DMS53 treated with DMSO at 0.1 percent for 48 hours (cell line): Measurements from ENCODE around the gene TAF1C.
A peak's percentile ranks its signal among the peaks of the same experiment; 100 is the strongest.
"Not testable (repeated sequence)": the region's sequence is repeated elsewhere in the genome, so short reads cannot be mapped to it uniquely, and the experiment has no call there.

ENCODE experiments used
- DNase-seq: peaks from one replicate; lab custom pipeline; 2025; ENCODE audit not compliant: unreplicated experiment; lab: John Stamatoyannopoulos, UW

Gene TAF1C, protein sequence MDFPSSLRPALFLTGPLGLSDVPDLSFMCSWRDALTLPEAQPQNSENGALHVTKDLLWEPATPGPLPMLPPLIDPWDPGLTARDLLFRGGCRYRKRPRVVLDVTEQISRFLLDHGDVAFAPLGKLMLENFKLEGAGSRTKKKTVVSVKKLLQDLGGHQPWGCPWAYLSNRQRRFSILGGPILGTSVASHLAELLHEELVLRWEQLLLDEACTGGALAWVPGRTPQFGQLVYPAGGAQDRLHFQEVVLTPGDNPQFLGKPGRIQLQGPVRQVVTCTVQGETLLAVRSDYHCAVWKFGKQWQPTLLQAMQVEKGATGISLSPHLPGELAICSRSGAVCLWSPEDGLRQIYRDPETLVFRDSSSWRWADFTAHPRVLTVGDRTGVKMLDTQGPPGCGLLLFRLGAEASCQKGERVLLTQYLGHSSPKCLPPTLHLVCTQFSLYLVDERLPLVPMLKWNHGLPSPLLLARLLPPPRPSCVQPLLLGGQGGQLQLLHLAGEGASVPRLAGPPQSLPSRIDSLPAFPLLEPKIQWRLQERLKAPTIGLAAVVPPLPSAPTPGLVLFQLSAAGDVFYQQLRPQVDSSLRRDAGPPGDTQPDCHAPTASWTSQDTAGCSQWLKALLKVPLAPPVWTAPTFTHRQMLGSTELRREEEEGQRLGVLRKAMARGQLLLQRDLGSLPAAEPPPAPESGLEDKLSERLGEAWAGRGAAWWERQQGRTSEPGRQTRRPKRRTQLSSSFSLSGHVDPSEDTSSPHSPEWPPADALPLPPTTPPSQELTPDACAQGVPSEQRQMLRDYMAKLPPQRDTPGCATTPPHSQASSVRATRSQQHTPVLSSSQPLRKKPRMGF

DNA sequence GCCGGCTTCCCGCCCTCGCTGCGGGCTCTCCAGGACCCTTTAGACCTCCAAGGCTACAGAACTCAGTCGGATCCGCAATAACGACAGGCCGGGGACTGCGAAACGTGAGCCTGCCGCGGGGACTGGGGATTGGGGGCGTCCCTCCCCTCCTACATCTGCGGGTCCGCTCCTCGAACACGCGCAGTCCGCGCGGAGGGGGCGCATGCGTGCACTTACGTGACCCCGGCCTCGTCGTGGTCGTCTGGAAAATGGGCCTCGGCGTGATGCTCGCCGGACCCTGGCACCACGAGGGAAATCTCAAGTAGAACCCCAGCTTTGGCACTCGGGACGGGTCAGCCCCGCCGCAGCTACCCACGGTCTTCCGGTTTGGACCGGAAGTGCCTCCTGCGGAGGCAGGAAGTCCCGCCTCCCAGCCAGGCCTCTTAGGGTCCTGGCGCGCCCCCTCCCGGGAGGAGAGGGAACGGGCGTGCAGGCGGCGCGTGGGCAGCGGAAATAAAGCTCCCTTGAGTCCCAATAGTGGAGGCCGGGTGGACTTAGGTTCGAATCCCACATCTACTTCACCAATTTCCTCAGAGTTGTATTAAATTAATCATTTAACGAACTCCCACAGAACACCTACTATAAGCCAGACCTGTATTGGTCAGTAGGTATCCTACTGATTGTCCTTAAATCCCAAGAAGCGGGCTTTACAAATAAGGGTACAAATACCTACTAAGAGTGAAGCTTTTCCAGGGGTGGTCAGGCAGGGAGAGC is at the start of gene TAF1C:
TSS of gene TAF1C (minus strand) at position 373 of the 753 bp plus-strand sequence. CDS start 2,069 bp downstream, outside the sequence.
- DNase-seq: peak; percentile 71

DNA sequence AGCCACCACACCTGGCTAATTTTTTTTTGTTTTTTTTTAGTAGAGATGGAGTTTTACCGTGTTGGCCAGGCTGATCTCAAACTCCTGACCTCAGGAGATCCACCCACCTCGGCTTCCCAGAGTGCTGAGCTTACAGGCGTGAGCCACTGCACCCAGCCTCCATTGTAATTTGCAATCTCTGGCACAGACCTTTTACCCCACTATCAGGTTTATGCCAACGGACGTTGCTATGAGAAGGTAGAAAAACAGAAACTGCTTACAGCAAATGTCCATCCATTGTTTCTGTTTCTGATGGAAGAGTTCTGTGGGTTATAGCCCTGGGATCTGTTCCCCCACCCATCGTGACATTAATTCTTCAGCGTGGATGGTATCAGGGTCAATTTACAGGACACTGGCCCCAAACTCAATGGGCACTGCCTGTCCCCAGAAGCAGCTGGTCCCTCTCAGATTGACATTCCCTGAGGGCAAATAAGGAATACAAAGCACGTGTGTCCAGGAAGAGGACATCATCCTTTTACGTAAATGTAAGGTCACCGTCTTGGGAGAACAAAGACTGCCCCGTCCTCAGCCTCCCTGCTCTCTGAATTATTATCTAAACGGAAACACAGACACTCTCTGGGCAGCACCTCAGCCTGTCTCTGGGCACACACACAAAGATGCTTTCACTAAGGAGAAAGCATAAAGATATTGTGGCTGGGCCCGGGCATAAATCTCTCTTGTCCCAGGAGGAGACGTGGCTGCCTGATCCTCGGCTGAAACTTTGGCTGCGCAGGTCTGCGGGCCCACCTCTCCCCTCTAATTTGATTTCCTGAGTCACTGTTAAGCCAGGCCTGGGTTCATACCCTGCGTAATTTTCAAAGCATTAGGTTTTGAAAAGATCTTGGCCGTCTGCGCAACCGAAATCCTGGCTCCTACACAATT is 47.7 kb upstream of the TAF1C start:
- no peak for DNase-seq

DNA sequence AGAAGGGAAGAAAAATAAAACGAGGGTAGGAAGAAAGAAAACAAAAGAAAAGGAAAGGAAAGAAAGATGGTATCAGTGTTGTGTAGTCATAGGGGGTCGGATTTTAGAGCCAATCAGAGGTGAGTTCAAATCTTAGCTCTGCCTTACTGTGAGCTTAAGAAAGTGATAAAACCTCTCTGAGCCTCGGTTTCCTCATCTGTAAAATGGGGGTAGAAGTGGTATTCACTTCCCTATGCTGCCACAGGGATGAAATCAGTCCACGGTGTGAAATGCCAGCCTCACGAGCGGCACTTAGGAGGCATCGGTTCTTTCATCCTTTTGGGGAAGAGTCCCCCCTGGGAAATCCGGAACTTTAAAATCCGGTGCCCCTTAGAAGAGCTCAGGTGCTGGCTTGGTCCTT is 46.9 kb upstream of the TAF1C start:
- no peak for DNase-seq

DNA sequence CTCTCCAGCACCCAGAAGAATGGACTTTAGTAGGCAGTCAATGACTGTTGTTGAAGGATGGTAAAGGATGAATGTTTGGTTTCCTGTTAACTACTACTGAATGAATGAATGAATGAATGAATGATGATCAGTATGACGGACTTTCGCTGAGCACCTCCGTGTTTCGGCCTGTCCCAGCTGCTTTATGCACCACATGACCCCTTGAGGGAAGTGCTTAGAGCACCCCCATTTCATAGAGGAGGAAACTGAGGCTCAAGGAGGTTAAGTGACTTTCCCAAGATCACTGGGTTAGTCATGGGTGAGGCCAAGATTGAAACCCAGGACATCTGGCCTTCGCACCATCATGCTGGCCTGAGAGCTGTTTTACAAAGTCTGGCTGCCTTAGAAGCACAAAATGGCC is 46.1 kb upstream of the TAF1C start:
- no peak for DNase-seq

DNA sequence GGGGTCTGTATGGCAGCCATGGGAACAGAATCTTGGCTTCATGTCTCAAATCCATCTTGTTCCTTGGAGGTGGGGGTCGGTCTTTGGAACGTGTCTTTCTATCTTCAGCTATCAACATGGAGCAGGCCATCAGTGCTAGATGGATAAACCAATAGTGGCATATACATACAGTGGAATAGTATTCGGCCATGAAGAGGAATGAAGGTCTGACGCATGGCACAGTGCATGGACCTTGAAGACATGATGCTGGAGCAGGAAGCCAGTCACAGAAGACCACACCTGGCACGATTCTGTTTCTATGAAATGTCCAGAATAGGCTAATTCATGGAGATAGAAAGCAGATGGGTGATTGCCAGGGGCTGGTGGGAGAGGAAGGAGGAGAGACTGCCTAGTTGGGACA is 45.2 kb upstream of the TAF1C start:
- no peak for DNase-seq

DNA sequence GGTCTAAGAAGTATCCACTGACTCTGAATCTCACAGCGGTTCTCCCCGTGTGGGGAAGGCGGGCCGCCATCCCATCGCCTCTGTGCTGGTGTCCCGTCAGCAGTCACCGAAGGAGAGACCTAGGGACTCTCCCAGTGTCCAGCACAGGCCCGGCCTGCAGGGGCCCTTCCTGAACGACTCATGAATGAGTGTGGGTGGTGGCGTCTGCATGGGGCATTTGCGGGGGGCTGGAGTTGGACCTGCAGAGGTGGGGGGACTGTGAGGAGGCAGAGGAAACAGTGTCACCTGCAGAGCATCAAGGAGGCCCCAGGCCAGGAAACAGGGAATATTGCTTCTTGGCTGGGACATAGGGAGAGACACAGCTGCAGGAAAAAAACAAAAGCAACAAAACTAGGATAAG is 42.6 kb upstream of the TAF1C start:
- no peak for DNase-seq

DNA sequence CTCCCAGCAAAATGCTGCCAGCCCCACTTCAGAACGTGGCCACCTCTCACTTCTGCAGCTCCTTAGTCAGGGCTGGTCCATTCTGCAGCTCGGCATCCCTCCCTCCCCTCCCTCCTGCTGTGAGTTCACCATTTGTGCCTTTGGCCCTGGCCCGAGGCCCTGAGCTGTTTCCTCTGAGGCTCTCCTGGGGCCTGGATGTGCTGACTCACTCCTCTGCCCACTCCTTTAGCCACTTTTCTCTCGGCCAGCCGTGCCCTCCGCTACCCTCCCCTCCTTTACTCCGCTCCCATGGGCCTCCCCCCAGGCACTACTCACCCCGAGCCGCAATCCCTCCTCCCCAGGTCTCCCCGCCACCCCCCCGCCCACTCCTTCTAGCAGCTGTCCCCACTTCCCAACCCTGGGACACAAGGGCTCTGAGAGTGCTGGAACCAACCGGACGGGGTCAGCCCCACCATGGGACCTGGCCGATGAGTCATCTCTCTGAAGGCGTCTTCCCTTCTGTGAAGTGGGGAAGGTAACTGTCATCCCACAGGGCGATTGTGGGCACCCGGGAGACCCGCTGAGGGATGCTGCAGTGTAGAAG is 41.5 kb upstream of the TAF1C start:
- DNase-seq: peak; percentile 14

DNA sequence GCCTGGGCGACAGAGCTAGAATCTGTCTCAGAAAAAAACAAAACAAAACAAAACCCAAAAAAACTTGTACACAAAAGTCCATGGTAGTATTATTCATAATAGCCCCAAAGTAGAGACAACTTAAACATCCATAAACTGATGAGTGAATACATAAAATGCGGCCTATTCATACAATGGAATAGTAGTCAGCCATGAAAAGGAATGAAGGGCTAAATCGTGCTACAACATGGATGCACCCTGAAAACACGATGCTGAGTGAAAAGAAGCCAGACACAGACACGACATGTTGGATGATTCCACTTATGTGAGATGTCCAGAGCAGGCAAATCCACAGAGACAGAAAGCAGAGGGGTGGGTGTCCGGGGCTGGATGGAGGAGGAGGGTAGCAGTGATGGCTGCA is 40.7 kb upstream of the TAF1C start:
- no peak for DNase-seq

DNA sequence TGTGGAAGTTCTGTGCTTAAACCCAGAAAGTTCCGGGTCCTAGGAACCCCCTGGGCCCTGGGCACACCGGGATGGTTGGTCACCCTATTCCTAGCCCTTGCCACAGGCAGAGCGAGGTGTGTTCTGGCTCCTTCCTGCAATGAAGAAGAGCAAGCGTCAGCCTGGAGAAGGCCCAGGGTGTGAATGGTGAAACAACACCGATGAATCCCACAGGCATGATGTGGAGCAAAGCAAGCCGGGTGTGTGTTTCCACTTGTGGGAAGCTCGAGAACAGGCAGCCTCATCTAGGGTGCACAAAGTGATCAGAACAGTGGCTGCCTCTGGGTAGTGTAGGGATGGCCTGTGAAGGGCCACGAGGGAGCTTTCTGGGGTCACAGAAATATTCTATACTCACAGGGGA is 39.2 kb upstream of the TAF1C start:
- DNase-seq: no peak

DNA sequence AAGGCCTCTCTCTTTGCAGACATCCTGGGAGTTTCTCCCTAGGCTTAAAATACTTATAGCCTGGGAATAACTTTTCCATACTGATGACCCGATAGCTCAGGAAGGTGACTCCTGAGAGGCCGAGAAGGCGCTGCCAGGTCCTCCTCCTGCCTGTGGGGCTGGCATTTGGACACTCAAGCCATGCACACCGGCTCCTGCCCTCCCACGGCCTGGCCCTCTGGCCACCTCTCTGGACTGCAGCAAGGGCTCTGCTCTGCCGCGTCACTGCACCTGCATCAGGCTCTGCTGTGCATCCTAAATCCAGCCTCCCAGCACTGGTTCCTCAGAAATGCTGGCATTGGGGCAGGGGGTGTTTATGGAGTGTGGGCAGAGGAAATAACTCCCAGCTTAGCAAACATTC is 38.7 kb upstream of the TAF1C start:
- DNase-seq: no peak

DNA sequence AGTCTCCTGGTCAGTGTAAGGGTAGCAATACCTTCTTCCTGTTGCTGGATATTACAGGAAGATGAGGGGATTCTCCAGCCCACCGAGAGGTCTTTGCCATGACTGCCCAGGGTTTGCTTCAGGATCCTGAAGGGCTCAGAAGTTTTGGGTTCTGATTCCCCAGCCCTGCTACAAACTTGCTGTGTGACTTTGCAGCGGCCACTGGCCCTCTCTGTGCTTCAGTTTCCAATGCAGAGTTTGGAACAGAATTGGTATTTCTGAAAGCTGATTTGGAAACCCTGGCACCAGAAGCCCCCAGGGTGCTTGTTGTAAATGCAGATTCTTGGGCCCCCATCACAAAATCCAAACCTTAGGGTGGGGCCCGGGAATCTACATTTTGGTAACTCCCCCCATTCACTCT is 38.3 kb upstream of the TAF1C start:
- no peak for DNase-seq

DNA sequence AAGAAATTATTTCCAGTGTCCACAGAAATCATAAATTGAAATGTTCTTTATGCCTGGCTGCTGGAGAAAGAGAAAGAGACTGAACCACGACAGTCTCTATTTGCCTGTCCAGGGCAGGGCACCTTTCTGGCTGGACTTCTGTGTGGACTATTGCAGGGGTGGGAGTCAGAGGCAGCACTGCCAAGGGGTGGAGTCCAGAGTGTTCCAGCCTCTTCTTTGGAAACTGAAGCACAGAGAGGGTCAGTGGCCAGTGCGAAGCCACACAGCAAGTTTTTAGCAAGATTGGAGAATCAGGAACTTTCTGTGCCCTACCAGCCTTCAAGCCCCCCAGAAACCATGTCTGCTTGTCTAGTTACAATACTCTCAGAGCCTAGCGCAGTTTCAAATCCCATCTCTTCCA is 37.7 kb upstream of the TAF1C start:
- no peak for DNase-seq

DNA sequence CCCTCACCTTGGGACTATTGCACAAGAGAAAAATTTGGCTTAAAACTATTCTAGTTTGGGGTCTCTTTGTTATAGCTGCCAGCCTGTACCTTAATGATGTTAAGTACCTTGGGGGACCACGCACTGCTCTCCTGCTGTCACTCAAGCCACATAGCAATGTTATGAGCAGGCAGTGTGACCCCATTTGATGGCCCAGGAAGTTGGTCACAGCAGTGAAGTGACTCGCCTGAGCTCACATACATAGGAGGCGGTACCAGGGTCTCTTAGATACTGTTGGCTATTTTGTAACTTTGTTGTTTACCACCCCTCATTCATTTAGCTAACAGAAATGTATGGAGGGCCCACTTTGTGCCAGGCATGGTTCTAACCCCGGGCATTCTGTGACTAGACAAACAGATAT is 36.6 kb upstream of the TAF1C start:
- no peak for DNase-seq

DNA sequence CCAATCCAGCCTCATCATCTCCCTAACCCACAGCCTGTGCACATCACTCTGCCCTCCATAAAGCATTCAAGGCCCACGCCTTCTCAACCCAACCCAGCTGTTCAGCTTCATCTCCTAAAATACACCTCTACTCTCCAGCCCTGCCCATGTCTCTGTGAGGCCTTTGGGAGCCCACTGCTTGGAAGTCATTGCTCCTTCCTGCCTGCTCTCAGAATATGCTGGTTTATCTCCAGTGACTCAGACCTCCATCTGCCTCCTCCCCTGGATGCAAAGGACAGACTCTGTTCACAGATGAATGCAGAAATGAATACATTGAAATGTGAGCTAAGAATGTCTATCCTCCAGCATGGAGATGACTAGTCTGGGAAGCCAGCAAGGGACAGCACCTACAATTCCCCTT is 34.0 kb upstream of the TAF1C start:
- no peak for DNase-seq

DNA sequence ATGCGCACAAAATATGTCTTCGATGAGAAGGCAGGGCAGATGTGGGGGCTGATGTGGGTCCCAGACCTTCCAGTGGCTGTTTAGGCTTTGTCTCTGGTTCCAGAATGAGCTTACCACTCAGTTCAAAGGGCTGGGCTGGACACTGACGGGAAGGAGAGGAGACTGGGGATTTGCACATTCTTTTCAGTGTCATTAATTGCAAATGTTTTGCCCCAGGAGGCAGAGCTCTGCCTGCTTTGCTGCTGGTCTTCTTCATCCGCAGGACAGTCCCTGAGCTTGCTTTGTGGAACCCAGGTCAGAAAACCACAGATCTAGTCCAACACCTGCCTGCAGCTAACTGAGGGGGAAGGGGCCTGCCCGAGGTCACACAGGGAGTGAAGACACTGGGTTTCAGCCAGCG is 32.1 kb upstream of the TAF1C start:
- DNase-seq: no peak

DNA sequence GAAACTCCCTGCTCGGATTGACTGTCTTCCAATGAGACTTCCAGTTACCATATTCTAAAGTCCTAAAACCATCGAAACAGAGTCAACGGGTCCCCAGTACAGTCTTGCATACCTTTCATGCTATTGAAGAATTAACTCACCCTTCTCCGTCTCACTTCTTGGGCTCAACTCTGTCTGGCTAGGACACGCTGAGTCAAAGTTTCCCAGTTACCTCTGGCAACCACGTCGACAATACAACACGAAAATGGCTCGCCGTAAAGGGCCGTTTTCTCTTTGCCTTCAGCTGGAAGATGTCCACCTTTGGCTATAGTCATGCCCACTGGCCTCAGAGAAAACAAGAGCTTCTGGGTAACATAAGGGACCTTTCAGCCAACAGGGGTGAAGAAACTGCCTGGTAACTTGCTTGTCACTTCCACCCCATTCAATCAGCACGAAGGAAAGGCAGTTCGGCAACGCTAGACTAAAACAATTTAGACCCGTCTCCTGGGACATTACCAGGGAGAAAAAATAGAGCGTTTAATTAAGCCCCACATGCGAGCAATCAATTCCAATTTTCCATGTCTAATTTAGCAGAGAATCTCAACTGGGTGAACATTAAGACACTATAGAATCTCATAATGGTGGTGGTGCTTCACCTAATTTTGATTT is 31.4 kb upstream of the TAF1C start:
- DNase-seq: no peak

DNA sequence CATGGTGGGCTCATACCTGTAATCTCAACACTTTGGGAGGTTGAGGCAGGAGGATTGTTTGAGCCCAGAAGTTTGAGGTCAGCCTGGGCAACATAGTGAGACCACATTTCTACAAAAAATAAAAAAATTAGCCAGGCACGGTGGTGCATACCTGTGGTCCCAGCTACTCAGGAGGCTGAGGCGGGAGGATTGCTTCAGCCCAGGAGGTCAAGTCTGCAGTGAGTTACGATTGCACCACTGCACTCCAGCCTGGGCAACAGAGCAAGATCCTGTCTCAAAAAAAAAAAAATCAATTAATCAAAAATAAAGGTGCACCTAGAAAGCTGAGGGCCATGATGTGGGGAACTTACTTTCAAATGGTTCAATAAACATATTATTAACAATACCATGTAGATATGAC is 29.3 kb upstream of the TAF1C start:
- DNase-seq: not testable (repeated sequence)

DNA sequence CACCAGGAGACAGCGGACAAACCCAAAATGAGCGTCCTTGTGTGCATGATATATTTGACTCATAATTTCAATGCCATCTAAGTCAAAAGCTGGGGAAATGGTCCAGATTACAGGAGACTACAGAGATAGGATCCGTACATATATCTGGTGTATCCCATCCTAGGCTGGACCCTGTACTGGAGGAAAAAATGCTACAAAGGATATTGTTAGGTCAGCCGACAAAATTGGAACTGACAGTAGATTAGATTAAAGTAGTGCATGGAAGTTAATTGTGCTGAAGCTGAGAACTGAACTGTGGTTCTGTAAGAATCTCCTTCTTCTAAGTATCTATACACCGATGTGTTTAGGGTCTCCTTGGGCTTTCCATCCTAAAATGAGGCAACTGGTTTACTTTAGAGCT is 28.7 kb upstream of the TAF1C start:
- no peak for DNase-seq

DNA sequence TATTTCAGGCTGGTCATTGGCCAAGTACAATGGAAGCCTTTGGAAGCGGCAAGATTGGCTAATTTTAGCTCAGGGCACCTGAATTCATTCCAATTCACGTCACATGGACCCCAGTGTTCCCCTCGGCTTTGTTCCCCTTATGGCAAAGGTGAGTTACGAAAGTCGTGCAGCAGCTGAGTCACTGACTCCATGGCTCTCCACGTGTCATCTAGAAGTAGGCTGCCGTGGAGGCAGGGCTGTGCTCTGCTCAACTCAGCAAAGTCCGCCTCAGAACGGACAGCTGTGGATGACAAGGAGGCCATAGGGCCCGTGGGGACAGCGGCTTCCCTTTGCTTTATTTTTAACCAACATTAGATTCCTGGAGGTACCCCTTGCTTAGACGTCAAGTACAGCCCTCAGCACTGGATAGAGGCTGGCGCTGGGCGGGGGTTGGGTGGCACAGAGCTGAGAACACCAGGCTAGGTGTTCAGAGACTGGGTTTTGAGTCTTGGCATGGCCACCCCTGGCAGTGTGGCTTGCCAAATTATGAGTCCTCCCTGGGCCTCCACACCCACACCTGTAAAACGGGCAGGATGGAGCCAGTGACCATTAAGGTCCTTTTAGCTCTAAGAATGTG is 27.7 kb upstream of the TAF1C start:
- no peak for DNase-seq
